GM12865 (cell line): ENCODE data around the gene IFNA21.
"Not testable (repeated sequence)": the region's sequence is repeated elsewhere in the genome, so short reads cannot be mapped to it uniquely, and the experiment has no call there.

Experiments used
- DNase-seq: peaks from one replicate; pipeline ENCODE4 v3.0.0; 2010; ENCODE audit warnings: low read depth
- H3K4me3 ChIP-seq: 2 replicates; pipeline ENCODE4 v1.5.1; 2011; ENCODE audit warnings: mild to moderate bottlenecking, low read depth, low read length, control low read depth
- CTCF ChIP-seq: IDR thresholded peaks from 2 replicates; pipeline ENCODE4 v1.5.1; 2011; ENCODE audit warnings: low read length, control low read depth, low read depth, inconsistent platforms; ENCODE audit not compliant: insufficient read depth; ENCODE audit errors: missing control alignments

The IFNA21 gene

GRCh38 chr9:21182810-21183736 lies 16.6 kb upstream of the IFNA21 start:
- TF ChIP-seq CTCF, result peak; percentile 57
- DNase-seq, result peak; percentile 41
- not testable (repeated sequence) for H3K4me3 ChIP-seq

GRCh38 chr9:21174671-21175070 lies 8.2 kb upstream of the IFNA21 start:
- no peak for TF ChIP-seq CTCF
- no peak for DNase-seq
- no peak overlapping the region for H3K4me3 ChIP-seq

GRCh38 chr9:21172156-21172555 lies 5.7 kb upstream of the IFNA21 start:
- no peak for DNase-seq

GRCh38 chr9:21171351-21171750 lies 4.9 kb upstream of the IFNA21 start:
- H3K4me3 ChIP-seq, result no peak overlapping the region
- TF ChIP-seq CTCF, result no peak
- no peak for DNase-seq

More at GRCh38 chr9:21172156-21172555, 5.7 kb upstream of the IFNA21 start:
- H3K4me3 ChIP-seq, result no peak overlapping the region
- no peak for TF ChIP-seq CTCF

- H3K4me3 ChIP-seq, result no peak overlapping the region
- TF ChIP-seq CTCF, result no peak
Observed at GRCh38 chr9:21165516-21165915, 944 bp downstream of the IFNA21 start.

GRCh38 chr9:21160178-21160577 lies 6.3 kb downstream of the IFNA21 start:
- peak; percentile 75 for DNase-seq
- no peak for TF ChIP-seq CTCF
- no peak overlapping the region for H3K4me3 ChIP-seq

More at GRCh38 chr9:21165516-21165915, 944 bp downstream of the IFNA21 start:
- no peak for DNase-seq

GRCh38 chr9:21155501-21155900 lies 11.0 kb downstream of the IFNA21 start:
- no peak for DNase-seq
- H3K4me3 ChIP-seq, result no peak overlapping the region
- no peak for TF ChIP-seq CTCF
